ENCODE results near the gene BDKRB2. TPM values are rescaled to one million over a fixed set of nuclear protein-coding genes. Genes with fewer than 3 reads are reported as not detected.

BDKRB2 gene
- total RNA-seq, 1 donor from 2014 or later: 3.8 TPM

GRCh38 chr14:96205059-96205977, 679 bp downstream of the BDKRB2 start:
- peaks cover 4% of the 10 kb centered on the region for H3K36me3 Mint-ChIP-seq (ENCODE audit: unreplicated experiment)
- DNase-seq: no peak
- H3K4me1 Mint-ChIP-seq (ENCODE audit: low read depth, unreplicated experiment): peaks cover 7% of the 10 kb centered on the region
- peaks cover 5% of the 10 kb centered on the region for H3K27me3 Mint-ChIP-seq (ENCODE audit: unreplicated experiment)
- peak overlapping the region; percentile 63 for H3K4me3 Mint-ChIP-seq (ENCODE audit: unreplicated experiment)
- no peak for TF ChIP-seq CTCF (IDR thresholded peaks at IDR 0.05; ENCODE audit: partially characterized antibody, unreplicated experiment)
- peaks cover 5% of the 10 kb centered on the region for H3K9me3 Mint-ChIP-seq (ENCODE audit: unreplicated experiment)
- no peak overlapping the region for H3K27ac Mint-ChIP-seq (ENCODE audit: unreplicated experiment)

- H3K27me3 Mint-ChIP-seq (ENCODE audit: unreplicated experiment): peaks cover 5% of the 10 kb centered on the region
- no peak overlapping the region for H3K27ac Mint-ChIP-seq (ENCODE audit: unreplicated experiment)
- peaks cover 7% of the 10 kb centered on the region for H3K4me1 Mint-ChIP-seq (ENCODE audit: low read depth, unreplicated experiment)
- peaks cover 4% of the 10 kb centered on the region for H3K36me3 Mint-ChIP-seq (ENCODE audit: unreplicated experiment)
- no peak overlapping the region for H3K4me3 Mint-ChIP-seq (ENCODE audit: unreplicated experiment)
- TF ChIP-seq CTCF (IDR thresholded peaks at IDR 0.05; ENCODE audit: partially characterized antibody, unreplicated experiment): no peak
- peaks cover 5% of the 10 kb centered on the region for H3K9me3 Mint-ChIP-seq (ENCODE audit: unreplicated experiment)
- DNase-seq: no peak
Measured at GRCh38 chr14:96205978-96206360, 1.3 kb downstream of the BDKRB2 start.

GRCh38 chr14:96206461-96206860, 1.8 kb downstream of the BDKRB2 start:
- peaks cover 5% of the 10 kb centered on the region for H3K27me3 Mint-ChIP-seq (ENCODE audit: unreplicated experiment)
- peaks cover 5% of the 10 kb centered on the region for H3K9me3 Mint-ChIP-seq (ENCODE audit: unreplicated experiment)
- H3K36me3 Mint-ChIP-seq (ENCODE audit: unreplicated experiment): peaks cover 4% of the 10 kb centered on the region
- no peak for DNase-seq
- no peak overlapping the region for H3K27ac Mint-ChIP-seq (ENCODE audit: unreplicated experiment)
- H3K4me3 Mint-ChIP-seq (ENCODE audit: unreplicated experiment): no peak overlapping the region
- peaks cover 7% of the 10 kb centered on the region for H3K4me1 Mint-ChIP-seq (ENCODE audit: low read depth, unreplicated experiment)
- TF ChIP-seq CTCF (IDR thresholded peaks at IDR 0.05; ENCODE audit: partially characterized antibody, unreplicated experiment): no peak

- Mint-ChIP-seq H3K36me3 (ENCODE audit: unreplicated experiment) (peaks cover 10% of the 10 kb centered on the region), H3K9me3 (ENCODE audit: unreplicated experiment) (peaks cover 8% of the 10 kb centered on the region), H3K27me3 (ENCODE audit: unreplicated experiment) (peaks cover 5% of the 10 kb centered on the region), H3K27ac (ENCODE audit: unreplicated experiment) (no peak overlapping the region), H3K4me1 (ENCODE audit: low read depth, unreplicated experiment) (peaks cover 5% of the 10 kb centered on the region), H3K4me3 (ENCODE audit: unreplicated experiment) (no peak overlapping the region)
- no peak for TF ChIP-seq CTCF (IDR thresholded peaks at IDR 0.05; ENCODE audit: partially characterized antibody, unreplicated experiment)
- DNase-seq: no peak
Measured at GRCh38 chr14:96207686-96208085, 3.0 kb downstream of the BDKRB2 start.

GRCh38 chr14:96208739-96209138, 4.1 kb downstream of the BDKRB2 start:
- Mint-ChIP-seq H3K27me3 (ENCODE audit: unreplicated experiment) (peaks cover 5% of the 10 kb centered on the region), H3K4me1 (ENCODE audit: low read depth, unreplicated experiment) (peaks cover 5% of the 10 kb centered on the region), H3K9me3 (ENCODE audit: unreplicated experiment) (peaks cover 8% of the 10 kb centered on the region), H3K27ac (ENCODE audit: unreplicated experiment) (no peak overlapping the region), H3K4me3 (ENCODE audit: unreplicated experiment) (no peak overlapping the region), H3K36me3 (ENCODE audit: unreplicated experiment) (peaks cover 15% of the 10 kb centered on the region)
- DNase-seq: no peak
- no peak for TF ChIP-seq CTCF (IDR thresholded peaks at IDR 0.05; ENCODE audit: partially characterized antibody, unreplicated experiment)
